ACHN (cell line): ENCODE results near the gene CARD14.
"Not testable (repeated sequence)": the region's sequence is repeated elsewhere in the genome, so short reads cannot be mapped to it uniquely, and the experiment has no call there.

Experiments
- DNase-seq: peaks from one replicate; pipeline ENCODE4 v3.0.0-alpha.2; 2015
- in situ Hi-C: cut with HindIII; loops from 2 replicates; pipeline ENCODE4 v1.10.0; 2017; ENCODE audit warnings: low sequenced_read_pairs, low pct_ligation_motif_present, low pct_unique_long_range_greater_than_20kb

CARD14 gene

GRCh38 chr17:80258296-80258695, 88.5 kb downstream of the CARD14 start:
- in situ Hi-C loops, DNase-seq: not testable (repeated sequence)
